ENCODE data around the gene TUNAR. TPM values are rescaled to one million over a fixed set of nuclear protein-coding genes. Genes with fewer than 3 reads are reported as not detected.

The TUNAR gene
- total RNA-seq, 1 donor from 2014 or later, result not detected

GRCh38 chr14:95935228-95935822, 58.7 kb downstream of the TUNAR start:
- Mint-ChIP-seq H3K9me3 (ENCODE audit: low read depth) (peaks cover 5% of the 10 kb centered on the region), H3K27me3 (ENCODE audit: low read depth) (peaks cover 2% of the 10 kb centered on the region), H3K4me1 (ENCODE audit: low read depth) (no peaks in the 10 kb centered on the region), H3K36me3 (ENCODE audit: low read depth) (no peaks in the 10 kb centered on the region), H3K4me3 (ENCODE audit: unreplicated experiment) (no peak overlapping the region), H3K27ac (ENCODE audit: unreplicated experiment) (no peak overlapping the region)
- DNase-seq (ENCODE audit: low spot score), result no peak
- no peak for TF ChIP-seq CTCF (IDR thresholded peaks at IDR 0.05)

- H3K9me3 Mint-ChIP-seq (ENCODE audit: low read depth), result peaks cover 5% of the 10 kb centered on the region
- TF ChIP-seq CTCF (IDR thresholded peaks at IDR 0.05), result no peak
- H3K36me3 Mint-ChIP-seq (ENCODE audit: low read depth), result no peaks in the 10 kb centered on the region
- no peak for DNase-seq (ENCODE audit: low spot score)
- H3K4me3 Mint-ChIP-seq (ENCODE audit: unreplicated experiment), result no peak overlapping the region
- no peaks in the 10 kb centered on the region for H3K4me1 Mint-ChIP-seq (ENCODE audit: low read depth)
- H3K27ac Mint-ChIP-seq (ENCODE audit: unreplicated experiment), result no peak overlapping the region
- H3K27me3 Mint-ChIP-seq (ENCODE audit: low read depth), result peaks cover 2% of the 10 kb centered on the region
Measured at GRCh38 chr14:95936041-95936440, 59.4 kb downstream of the TUNAR start.

- H3K4me3 Mint-ChIP-seq (ENCODE audit: unreplicated experiment), result no peak overlapping the region
Measured at GRCh38 chr14:95939335-95939734, 62.7 kb downstream of the TUNAR start.

GRCh38 chr14:95941897-95942296, 65.3 kb downstream of the TUNAR start:
- Mint-ChIP-seq H3K4me3 (ENCODE audit: unreplicated experiment) (no peak overlapping the region), H3K27ac (ENCODE audit: unreplicated experiment) (no peak overlapping the region), H3K4me1 (ENCODE audit: low read depth) (no peaks in the 10 kb centered on the region), H3K36me3 (ENCODE audit: low read depth) (no peaks in the 10 kb centered on the region), H3K27me3 (ENCODE audit: low read depth) (peaks cover 16% of the 10 kb centered on the region), H3K9me3 (ENCODE audit: low read depth) (peaks cover 9% of the 10 kb centered on the region)
- TF ChIP-seq CTCF (IDR thresholded peaks at IDR 0.05), result no peak
- no peak for DNase-seq (ENCODE audit: low spot score)

More at GRCh38 chr14:95939335-95939734, 62.7 kb downstream of the TUNAR start:
- Mint-ChIP-seq H3K27ac (ENCODE audit: unreplicated experiment) (no peak overlapping the region), H3K4me1 (ENCODE audit: low read depth) (no peaks in the 10 kb centered on the region), H3K36me3 (ENCODE audit: low read depth) (no peaks in the 10 kb centered on the region), H3K9me3 (ENCODE audit: low read depth) (peaks cover 9% of the 10 kb centered on the region), H3K27me3 (ENCODE audit: low read depth) (peaks cover 4% of the 10 kb centered on the region)
- TF ChIP-seq CTCF (IDR thresholded peaks at IDR 0.05), result no peak
- no peak for DNase-seq (ENCODE audit: low spot score)

- H3K9me3 Mint-ChIP-seq (ENCODE audit: low read depth), result peaks cover 9% of the 10 kb centered on the region
- H3K27ac Mint-ChIP-seq (ENCODE audit: unreplicated experiment), result no peak overlapping the region
- TF ChIP-seq CTCF (IDR thresholded peaks at IDR 0.05), result no peak
- no peak overlapping the region for H3K4me3 Mint-ChIP-seq (ENCODE audit: unreplicated experiment)
- H3K4me1 Mint-ChIP-seq (ENCODE audit: low read depth), result no peaks in the 10 kb centered on the region
- H3K36me3 Mint-ChIP-seq (ENCODE audit: low read depth), result no peaks in the 10 kb centered on the region
- peaks cover 25% of the 10 kb centered on the region for H3K27me3 Mint-ChIP-seq (ENCODE audit: low read depth)
- DNase-seq (ENCODE audit: low spot score), result no peak
Measured at GRCh38 chr14:95943699-95944098, 67.1 kb downstream of the TUNAR start.

All from chondrocyte (in vitro differentiated cells).